Measurements from ENCODE around the gene DR1.

- TF ChIP-seq CTCF (IDR thresholded peaks at IDR 0.05) (no peak), EZH2 (IDR thresholded peaks at IDR 0.05) (no peak), EZH2phosphoT487 (IDR thresholded peaks at IDR 0.05) (no peak)
These were observed 54.1 kb downstream of the DR1 start for GRCh38 chr1:93399781-93400180.
